ENCODE measurements around the gene MBOAT1. TPM values are rescaled to one million over a fixed set of nuclear protein-coding genes. Genes with fewer than 3 reads are reported as not detected.

MBOAT1 gene
- total RNA-seq, 1 donor from 2014 or later: 16.3 TPM

GRCh38 chr6:20204512-20204894 lies 7.8 kb downstream of the MBOAT1 start:
- FAIRE-seq: no peak

GRCh38 chr6:20203561-20204511 lies 8.4 kb downstream of the MBOAT1 start:
- FAIRE-seq (no peak), DNase-seq (ENCODE audit: low read depth) (peak; percentile 18)
- no peaks in the 10 kb centered on the region for H3K36me3 ChIP-seq (ENCODE audit: control insufficient read depth, insufficient read depth, low read length)
- no peak for TF ChIP-seq CTCF (IDR thresholded peaks at IDR 0.05; ENCODE audit: insufficient read depth, low read length, severe bottlenecking)
- H3K4me3 ChIP-seq (ENCODE audit: low read depth, low read length): no peak overlapping the region
- H3K27me3 ChIP-seq (ENCODE audit: control insufficient read depth, insufficient read depth, low read length): no peaks in the 10 kb centered on the region

More at GRCh38 chr6:20204512-20204894, 7.8 kb downstream of the MBOAT1 start:
- DNase-seq (ENCODE audit: low read depth): no peak
- H3K4me3 ChIP-seq (ENCODE audit: low read depth, low read length): no peak overlapping the region
- no peaks in the 10 kb centered on the region for H3K27me3 ChIP-seq (ENCODE audit: control insufficient read depth, insufficient read depth, low read length)
- TF ChIP-seq CTCF (IDR thresholded peaks at IDR 0.05; ENCODE audit: insufficient read depth, low read length, severe bottlenecking): no peak
- H3K36me3 ChIP-seq (ENCODE audit: control insufficient read depth, insufficient read depth, low read length): no peaks in the 10 kb centered on the region

GRCh38 chr6:20202699-20203302 lies 9.5 kb downstream of the MBOAT1 start:
- no peaks in the 10 kb centered on the region for H3K36me3 ChIP-seq (ENCODE audit: control insufficient read depth, insufficient read depth, low read length)
- FAIRE-seq: no peak
- H3K4me3 ChIP-seq (ENCODE audit: low read depth, low read length): no peak overlapping the region
- no peak for DNase-seq (ENCODE audit: low read depth)
- no peak for TF ChIP-seq CTCF (IDR thresholded peaks at IDR 0.05; ENCODE audit: insufficient read depth, low read length, severe bottlenecking)
- H3K27me3 ChIP-seq (ENCODE audit: control insufficient read depth, insufficient read depth, low read length): no peaks in the 10 kb centered on the region

GRCh38 chr6:20202324-20202658 lies 10.0 kb downstream of the MBOAT1 start:
- Histone ChIP-seq H3K27me3 (ENCODE audit: control insufficient read depth, insufficient read depth, low read length) (no peaks in the 10 kb centered on the region), H3K36me3 (ENCODE audit: control insufficient read depth, insufficient read depth, low read length) (no peaks in the 10 kb centered on the region), H3K4me3 (ENCODE audit: low read depth, low read length) (no peak overlapping the region)
- FAIRE-seq: no peak
- DNase-seq (ENCODE audit: low read depth): no peak
- no peak for TF ChIP-seq CTCF (IDR thresholded peaks at IDR 0.05; ENCODE audit: insufficient read depth, low read length, severe bottlenecking)

GRCh38 chr6:20200761-20201630 lies 11.3 kb downstream of the MBOAT1 start:
- no peak for TF ChIP-seq CTCF (IDR thresholded peaks at IDR 0.05; ENCODE audit: insufficient read depth, low read length, severe bottlenecking)
- DNase-seq (ENCODE audit: low read depth) (no peak), FAIRE-seq (no peak)
- H3K36me3 ChIP-seq (ENCODE audit: control insufficient read depth, insufficient read depth, low read length): no peaks in the 10 kb centered on the region
- no peaks in the 10 kb centered on the region for H3K27me3 ChIP-seq (ENCODE audit: control insufficient read depth, insufficient read depth, low read length)
- no peak overlapping the region for H3K4me3 ChIP-seq (ENCODE audit: low read depth, low read length)
